B cell (primary cell): ENCODE results near the gene ABHD1. TPM values are rescaled to one million over a fixed set of nuclear protein-coding genes. Genes with fewer than 3 reads are reported as not detected.

ENCODE experiments used
- ATAC-seq: fragments of 200-7000 bp; cut with Tn5 transposase; one replicate; pipeline ENCODE4 v1.10.0; 2021; ENCODE audit warnings: low read depth, mild to moderate bottlenecking, moderate number of reproducible peaks, moderate library complexity
- CTCF ChIA-PET: fragments of 350-600 bp; sonication (Branson Sonifier 250); formaldehyde crosslinking; loops from one replicate; lab custom pipeline; 2021; ENCODE audit warnings: antibody characterized with exemption, inconsistent platforms; lab: Charles Lee
- POLR2A ChIA-PET: fragments of 350-600 bp; sonication (Branson Sonifier 250); formaldehyde crosslinking; loops from one replicate; lab custom pipeline; 2021; ENCODE audit warnings: antibody characterized with exemption; lab: Charles Lee
- DNase-seq: peaks from one replicate; pipeline ENCODE4 v3.0.0; 2013
- H2AFZ ChIP-seq: 2 replicates; pipeline ENCODE4 v1.6.1; 2012; ENCODE audit warnings: mild to moderate bottlenecking, low read depth, low read length; ENCODE audit not compliant: insufficient read depth, poor library complexity, severe bottlenecking
- H3K27ac ChIP-seq, 2 donors: 1 replicate in 1 of 2; 2 replicates in 1 of 2; pipeline ENCODE4 v1.5.1; 2012 to 2013; ENCODE audit warnings: low read length in 2 of 2, mild to moderate bottlenecking in 2 of 2, moderate library complexity in 1 of 2
- H3K27me3 ChIP-seq, 4 experiments: fragments of 200-600 bp in 1 of 4; sonication (generic) in 1 of 4; replicated peaks in 1 of 4; 1 replicate in 2 of 4; 2 replicates in 2 of 4; pipeline versions ENCODE4 v1.6.1 to v1.7.0; 2013 to 2016; ENCODE audit warnings: low read length in 3 of 4, mild to moderate bottlenecking in 2 of 4, mixed read lengths in 1 of 4, moderate library complexity in 1 of 4; ENCODE audit not compliant: insufficient read depth in 4 of 4, control insufficient read depth in 3 of 4; ENCODE audit errors: control extremely low read depth in 1 of 4
- H3K36me3 ChIP-seq, 2 experiments: replicated peaks in 1 of 2; 1 replicate in 1 of 2; 2 replicates in 1 of 2; pipeline versions ENCODE4 v1.6.1 to v1.7.1; 2013; ENCODE audit warnings: low read length in 1 of 2; ENCODE audit not compliant: insufficient read depth in 2 of 2, control insufficient read depth in 1 of 2; ENCODE audit errors: control extremely low read depth in 1 of 2, extremely low read depth in 1 of 2
- H3K4me1 ChIP-seq, 2 donors: fragments of 200-600 bp in 1 of 2; sonication (generic) in 1 of 2; 1 replicate in 1 of 2; 2 replicates in 1 of 2; pipeline versions ENCODE4 v1.5.1 to v1.6.1; 2013 to 2017; ENCODE audit warnings: low read length in 2 of 2; ENCODE audit not compliant: control insufficient read depth in 2 of 2, insufficient read depth in 2 of 2
- H3K4me2 ChIP-seq: replicated peaks from 2 replicates; pipeline ENCODE3; 2012; ENCODE audit warnings: mild to moderate bottlenecking, low read depth, low read length; ENCODE audit not compliant: poor library complexity, severe bottlenecking
- H3K4me3 ChIP-seq, 5 experiments: fragments of 200-600 bp in 1 of 5; sonication (generic) in 1 of 5; 1 replicate in 3 of 5; 2 replicates in 2 of 5; pipeline versions ENCODE4 v1.5.1 to v1.7.0; 2011 to 2016; ENCODE audit warnings: low read length in 4 of 5, mild to moderate bottlenecking in 4 of 5, low read depth in 2 of 5, control low read depth in 1 of 5, moderate library complexity in 1 of 5; ENCODE audit not compliant: insufficient read depth in 1 of 5; ENCODE audit errors: control extremely low read depth in 1 of 5, extremely low read depth in 1 of 5
- H3K79me2 ChIP-seq: fragments of 200-600 bp; sonication (generic); one replicate; pipeline ENCODE4 v1.6.0; 2016; ENCODE audit warnings: low read length; ENCODE audit not compliant: control insufficient read depth, insufficient read depth
- H3K9ac ChIP-seq: fragments of 200-600 bp; sonication (generic); 2 replicates; pipeline ENCODE4 v1.6.1; 2017; ENCODE audit warnings: mild to moderate bottlenecking, low read length, moderate library complexity
- H3K9me3 ChIP-seq, 3 donors: one replicate each; pipeline versions ENCODE4 v1.6.1 to v1.7.1; 2013; ENCODE audit warnings: low read length in 2 of 3; ENCODE audit not compliant: control insufficient read depth in 2 of 3, insufficient read depth in 1 of 3; ENCODE audit errors: control extremely low read depth in 1 of 3
- H4K20me1 ChIP-seq: 2 replicates; pipeline ENCODE4 v1.6.0; 2012; ENCODE audit warnings: mild to moderate bottlenecking, low read length; ENCODE audit not compliant: insufficient read depth, control insufficient read depth, poor library complexity, severe bottlenecking
- H3K27ac Mint-ChIP-seq: one replicate; pipeline ENCODE4 v1.8.0; 2021; ENCODE audit warnings: mixed read lengths
- H3K27me3 Mint-ChIP-seq: one replicate; pipeline ENCODE4 v1.8.0; 2021; ENCODE audit warnings: mixed read lengths
- H3K4me1 Mint-ChIP-seq: one replicate; pipeline ENCODE4 v1.8.0; 2021; ENCODE audit warnings: mixed read lengths
- H3K4me3 Mint-ChIP-seq: one replicate; pipeline ENCODE4 v1.8.0; 2021; ENCODE audit warnings: mixed read lengths
- H3K9me3 Mint-ChIP-seq: one replicate; pipeline ENCODE4 v1.8.0; 2022; ENCODE audit warnings: mixed read lengths; ENCODE audit not compliant: insufficient read depth
- CTCF ChIP-seq: fragments of 200-600 bp; IDR thresholded peaks from one replicate; pipeline ENCODE4 v1.8.0; 2022; ENCODE audit warnings: antibody characterized with exemption, mild to moderate bottlenecking
- EZH2 ChIP-seq: IDR thresholded peaks from 2 replicates; pipeline ENCODE4 v1.6.1; 2012; ENCODE audit warnings: borderline replicate concordance, low read depth, mild to moderate bottlenecking, moderate library complexity, low read length; ENCODE audit not compliant: insufficient read depth, poor library complexity, severe bottlenecking
- WGBS: methylation state at CpG from one replicate; pipeline ENCODE4 v1.1.5; 2013; ENCODE audit warnings: missing lambda C conversion rate; ENCODE audit not compliant: insufficient coverage; 5-methylcytosine and 5-hydroxymethylcytosine counted together
- intact Hi-C: fragments of 100-400 bp; cut with micrococcal nuclease; formaldehyde crosslinking; loops from one replicate; pipeline ENCODE4 v1.10.0; 2022
- polyA plus RNA-seq: library from polyadenylated mRNA; depleted of rRNA; stranded (reverse); fragments of >200 nt; gene quantifications from 2 replicates; pipeline ENCODE4 v1.2.3, GENCODE V29; 2012
- total RNA-seq, 2 donors: library from RNA; stranded (reverse); fragments of 120-200 nt in 1 of 2; gene quantifications; 1 replicate in 1 of 2; 2 replicates in 1 of 2; pipeline versions ENCODE4 v1.2.3 to v1.2.4, GENCODE V29; 2013 to 2022

ABHD1 gene
- total and polyA plus RNA-seq, 2 donors (not counting 1 experiment from before 2014, with no cell fraction given) = 1.5 to 2.7 TPM

GRCh38 chr2:27083410-27084296 lies 40.0 kb upstream of the ABHD1 start:
- Mint-ChIP-seq H3K4me1 (peaks cover 28% of the 10 kb centered on the region), H3K27ac (peak overlapping the region; percentile 46), H3K27me3 (no peaks in the 10 kb centered on the region), H3K9me3 (no peaks in the 10 kb centered on the region), H3K4me3 (no peak overlapping the region)
- ATAC-seq (no peak), DNase-seq (no peak)
- Histone ChIP-seq H3K4me1 (peaks cover 26 to 42% of the 10 kb centered on the region in 2 donors), H3K9ac (no peak overlapping the region), H3K27ac (no peak overlapping the region), H3K9me3 (no peaks in the 10 kb centered on the region), H4K20me1 (no peaks in the 10 kb centered on the region), H3K79me2 (peaks cover 4% of the 10 kb centered on the region), H3K4me3 (no peak overlapping the region), H3K27me3 (peaks cover 0 to 11% (median 4%) of the 10 kb centered on the region in 4 experiments), H3K4me2 (no peak overlapping the region), H3K36me3 (no peaks in the 10 kb centered on the region), H2AFZ (no peak overlapping the region)
- ChIA-PET POLR2A (interaction anchor here (2.7 kb wide), 1 partner anchor 32 kb away, joined by 15 read pairs; the partner anchor contains the start of gene AGBL5), CTCF (interaction anchor here (1.0 to 4.7 kb wide), 3 partner anchors 34 to 196 kb away, joined by 3 to 27 read pairs (median 3); partner anchors contain the start of gene AGBL5)
- TF ChIP-seq EZH2 = no peak
- no peak for TF ChIP-seq CTCF
- WGBS = 96% methylated on average over 19 of the region's 20 CpGs
- intact Hi-C loops = loop anchor here (10.0 kb wide), 2 partner anchors 299 to 1791 kb away; partner anchors contain the start of genes CENPA and TRMT61B
